Activated naive CD4-positive, alpha-beta T cell treated with anti-CD3 and anti-CD28 coated beads, Interleukin-2, amount 50 U/mL, for 16 hours (primary cell): Measurements from ENCODE around the gene NDRG3.
A peak's percentile ranks its signal among the peaks of the same experiment; 100 is the strongest.

Source experiments
- DNase-seq: peaks from one replicate; pipeline ENCODE4 v3.0.0-alpha.2; 2020

NDRG3 gene

DNA sequence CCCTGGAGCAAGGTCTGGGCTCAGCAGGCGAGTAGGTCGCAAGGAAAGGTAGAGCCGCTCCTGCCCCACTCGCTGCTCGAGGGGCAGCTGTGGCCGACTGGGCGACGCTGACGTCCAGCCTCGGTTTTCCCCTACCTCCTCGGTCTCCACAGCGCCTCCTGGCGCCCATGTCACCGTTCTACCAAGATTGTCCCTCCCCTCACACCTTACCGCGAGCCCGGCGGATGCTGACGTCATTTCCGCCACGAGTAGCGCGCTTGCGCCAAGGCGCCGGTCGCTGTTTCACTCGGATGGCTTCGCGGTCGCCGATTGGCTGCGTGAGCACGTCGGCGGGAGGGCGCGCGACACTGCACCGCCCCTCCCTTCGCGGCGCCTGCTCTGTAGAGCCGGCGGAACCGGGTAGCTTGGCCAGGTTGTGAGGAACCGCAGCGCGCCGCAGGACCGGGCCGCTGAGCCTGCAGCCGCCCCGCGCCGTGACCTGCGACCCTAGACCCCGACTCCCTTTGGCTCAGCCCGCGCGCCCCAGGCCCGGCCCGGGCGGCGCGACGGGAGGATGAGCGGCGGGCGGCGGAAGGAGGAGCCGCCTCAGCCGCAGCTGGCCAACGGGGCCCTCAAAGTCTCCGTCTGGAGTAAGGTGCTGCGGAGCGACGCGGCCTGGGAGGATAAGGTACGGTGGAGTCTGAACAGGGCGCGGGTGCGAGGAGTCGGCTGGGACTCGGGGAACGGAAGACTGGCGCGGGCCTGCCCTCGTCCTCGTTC lies 140.3 kb downstream of the NDRG3 start, which contains the start of gene RAB5IF:
Gene RAB5IF (plus strand): TSS at position 381 of the 759 bp plus-strand sequence. CDS start 173 bp downstream, at position 554.
- DNase-seq = peak; percentile 99

DNA sequence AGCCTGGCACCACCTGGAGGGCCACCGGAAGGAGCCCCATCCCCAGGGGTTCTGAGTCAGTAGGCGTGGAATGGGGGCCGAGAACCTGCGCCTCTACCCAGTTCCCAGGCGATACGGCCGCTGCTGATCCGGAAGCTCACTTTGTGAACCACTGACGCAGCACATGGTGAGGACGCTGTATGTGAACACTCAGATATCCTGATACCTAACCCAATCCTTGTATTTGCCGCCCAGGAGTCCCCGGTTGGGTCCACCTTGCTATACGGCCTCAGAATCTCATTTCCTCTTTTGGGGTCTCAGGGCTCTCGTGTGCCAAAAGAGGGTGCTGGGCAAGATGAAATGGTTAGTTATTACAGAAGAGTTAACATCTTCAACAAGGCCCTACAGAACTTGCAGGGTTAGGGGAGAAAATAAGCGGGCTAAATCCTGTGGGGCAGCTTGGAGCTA lies 140.9 kb downstream of the NDRG3 start:
- peak; percentile 48 for DNase-seq
